ENCODE results near the gene CALN1. TPM values are rescaled to one million over a fixed set of nuclear protein-coding genes. Genes with fewer than 3 reads are reported as not detected.

The CALN1 gene
- polyA plus RNA-seq, 1 donor from 2014 or later: 7.8 TPM

- Histone ChIP-seq H3K9me3 (ENCODE audit: low read length) (no peaks in the 10 kb centered on the region), H3K79me2 (replicated peaks; ENCODE audit: insufficient read depth, low read length) (no peaks in the 10 kb centered on the region), H3K4me3 (ENCODE audit: low read length) (no peak overlapping the region), H3K36me3 (ENCODE audit: insufficient read depth, low read length) (no peaks in the 10 kb centered on the region), H3K27me3 (ENCODE audit: insufficient read depth, low read depth, low read length) (no peaks in the 10 kb centered on the region), H2AFZ (ENCODE audit: low read depth, low read length) (no peak overlapping the region), H3F3A (ENCODE audit: insufficient read depth, low read length, poor library complexity, severe bottlenecking) (no peaks in the 10 kb centered on the region), H3K9ac (ENCODE audit: low read length) (no peak overlapping the region), H3K9me2 (ENCODE audit: insufficient read depth, low read length) (no peaks in the 10 kb centered on the region), H3K27ac (ENCODE audit: low read length) (no peak overlapping the region), H3K4me2 (ENCODE audit: low read length) (no peak overlapping the region), H4K20me1 (ENCODE audit: insufficient read depth) (no peaks in the 10 kb centered on the region)
- TF ChIP-seq TAF1 (IDR thresholded peaks at IDR 0.05; ENCODE audit: low read depth) (no peak), POLR2AphosphoS5 (IDR thresholded peaks at IDR 0.05) (no peak), MXI1 (conservative IDR thresholded peaks at IDR 0.05; ENCODE audit: poor library complexity, severe bottlenecking) (no peak), SMC3 (conservative IDR thresholded peaks at IDR 0.05; ENCODE audit: poor library complexity) (no peak), EP300 (conservative IDR thresholded peaks at IDR 0.05; ENCODE audit: poor library complexity, severe bottlenecking) (no peak), EZH2 (IDR thresholded peaks at IDR 0.05; ENCODE audit: borderline replicate concordance, insufficient read depth, low read length, poor library complexity, severe bottlenecking) (no peak), RAD21 (conservative IDR thresholded peaks at IDR 0.05) (no peak)
- TF ChIP-seq, protein P1, sequence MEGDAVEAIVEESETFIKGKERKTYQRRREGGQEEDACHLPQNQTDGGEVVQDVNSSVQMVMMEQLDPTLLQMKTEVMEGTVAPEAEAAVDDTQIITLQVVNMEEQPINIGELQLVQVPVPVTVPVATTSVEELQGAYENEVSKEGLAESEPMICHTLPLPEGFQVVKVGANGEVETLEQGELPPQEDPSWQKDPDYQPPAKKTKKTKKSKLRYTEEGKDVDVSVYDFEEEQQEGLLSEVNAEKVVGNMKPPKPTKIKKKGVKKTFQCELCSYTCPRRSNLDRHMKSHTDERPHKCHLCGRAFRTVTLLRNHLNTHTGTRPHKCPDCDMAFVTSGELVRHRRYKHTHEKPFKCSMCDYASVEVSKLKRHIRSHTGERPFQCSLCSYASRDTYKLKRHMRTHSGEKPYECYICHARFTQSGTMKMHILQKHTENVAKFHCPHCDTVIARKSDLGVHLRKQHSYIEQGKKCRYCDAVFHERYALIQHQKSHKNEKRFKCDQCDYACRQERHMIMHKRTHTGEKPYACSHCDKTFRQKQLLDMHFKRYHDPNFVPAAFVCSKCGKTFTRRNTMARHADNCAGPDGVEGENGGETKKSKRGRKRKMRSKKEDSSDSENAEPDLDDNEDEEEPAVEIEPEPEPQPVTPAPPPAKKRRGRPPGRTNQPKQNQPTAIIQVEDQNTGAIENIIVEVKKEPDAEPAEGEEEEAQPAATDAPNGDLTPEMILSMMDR (IDR thresholded peaks at IDR 0.05; ENCODE audit: poor library complexity, severe bottlenecking): no peak
- TF ChIP-seq, protein P2, sequence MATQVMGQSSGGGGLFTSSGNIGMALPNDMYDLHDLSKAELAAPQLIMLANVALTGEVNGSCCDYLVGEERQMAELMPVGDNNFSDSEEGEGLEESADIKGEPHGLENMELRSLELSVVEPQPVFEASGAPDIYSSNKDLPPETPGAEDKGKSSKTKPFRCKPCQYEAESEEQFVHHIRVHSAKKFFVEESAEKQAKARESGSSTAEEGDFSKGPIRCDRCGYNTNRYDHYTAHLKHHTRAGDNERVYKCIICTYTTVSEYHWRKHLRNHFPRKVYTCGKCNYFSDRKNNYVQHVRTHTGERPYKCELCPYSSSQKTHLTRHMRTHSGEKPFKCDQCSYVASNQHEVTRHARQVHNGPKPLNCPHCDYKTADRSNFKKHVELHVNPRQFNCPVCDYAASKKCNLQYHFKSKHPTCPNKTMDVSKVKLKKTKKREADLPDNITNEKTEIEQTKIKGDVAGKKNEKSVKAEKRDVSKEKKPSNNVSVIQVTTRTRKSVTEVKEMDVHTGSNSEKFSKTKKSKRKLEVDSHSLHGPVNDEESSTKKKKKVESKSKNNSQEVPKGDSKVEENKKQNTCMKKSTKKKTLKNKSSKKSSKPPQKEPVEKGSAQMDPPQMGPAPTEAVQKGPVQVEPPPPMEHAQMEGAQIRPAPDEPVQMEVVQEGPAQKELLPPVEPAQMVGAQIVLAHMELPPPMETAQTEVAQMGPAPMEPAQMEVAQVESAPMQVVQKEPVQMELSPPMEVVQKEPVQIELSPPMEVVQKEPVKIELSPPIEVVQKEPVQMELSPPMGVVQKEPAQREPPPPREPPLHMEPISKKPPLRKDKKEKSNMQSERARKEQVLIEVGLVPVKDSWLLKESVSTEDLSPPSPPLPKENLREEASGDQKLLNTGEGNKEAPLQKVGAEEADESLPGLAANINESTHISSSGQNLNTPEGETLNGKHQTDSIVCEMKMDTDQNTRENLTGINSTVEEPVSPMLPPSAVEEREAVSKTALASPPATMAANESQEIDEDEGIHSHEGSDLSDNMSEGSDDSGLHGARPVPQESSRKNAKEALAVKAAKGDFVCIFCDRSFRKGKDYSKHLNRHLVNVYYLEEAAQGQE (IDR thresholded peaks at IDR 0.05; ENCODE audit: borderline replicate concordance): no peak
Observed at GRCh38 chr7:72063330-72063729, 348.8 kb downstream of the CALN1 start.

DNA sequence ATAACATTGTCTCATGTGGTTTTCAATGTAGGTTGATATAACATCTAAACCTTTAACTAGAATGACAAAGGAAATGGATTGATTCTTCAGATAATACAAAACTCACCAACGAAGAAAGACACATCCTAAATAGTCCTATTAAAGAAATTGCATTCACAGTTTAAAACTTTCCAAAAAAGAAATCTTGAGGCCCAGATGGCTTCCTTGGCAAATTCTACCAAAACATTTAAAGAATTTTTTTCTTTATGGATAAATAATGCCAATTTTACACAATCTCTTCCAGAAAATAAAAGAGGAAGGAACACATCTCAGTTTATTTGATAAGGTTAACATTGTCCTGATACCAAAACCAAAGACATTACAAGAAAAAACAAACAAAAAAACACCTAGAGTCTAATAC is 349.5 kb downstream of the CALN1 start:
- no peak for TF ChIP-seq SMC3 (conservative IDR thresholded peaks at IDR 0.05; ENCODE audit: poor library complexity)
- no peak overlapping the region for H3K4me3 ChIP-seq (ENCODE audit: low read length)
- no peaks in the 10 kb centered on the region for H3K27me3 ChIP-seq (ENCODE audit: insufficient read depth, low read depth, low read length)
- no peaks in the 10 kb centered on the region for H3K9me2 ChIP-seq (ENCODE audit: insufficient read depth, low read length)
- H3K36me3 ChIP-seq (ENCODE audit: insufficient read depth, low read length): no peaks in the 10 kb centered on the region
- no peaks in the 10 kb centered on the region for H3K79me2 ChIP-seq (replicated peaks; ENCODE audit: insufficient read depth, low read length)
- no peaks in the 10 kb centered on the region for H3F3A ChIP-seq (ENCODE audit: insufficient read depth, low read length, poor library complexity, severe bottlenecking)
- no peaks in the 10 kb centered on the region for H4K20me1 ChIP-seq (ENCODE audit: insufficient read depth)
- H3K9ac ChIP-seq (ENCODE audit: low read length): no peak overlapping the region
- no peak overlapping the region for H3K4me2 ChIP-seq (ENCODE audit: low read length)
- H3K9me3 ChIP-seq (ENCODE audit: low read length): no peaks in the 10 kb centered on the region
- no peak overlapping the region for H2AFZ ChIP-seq (ENCODE audit: low read depth, low read length)
- no peak overlapping the region for H3K27ac ChIP-seq (ENCODE audit: low read length)

DNA sequence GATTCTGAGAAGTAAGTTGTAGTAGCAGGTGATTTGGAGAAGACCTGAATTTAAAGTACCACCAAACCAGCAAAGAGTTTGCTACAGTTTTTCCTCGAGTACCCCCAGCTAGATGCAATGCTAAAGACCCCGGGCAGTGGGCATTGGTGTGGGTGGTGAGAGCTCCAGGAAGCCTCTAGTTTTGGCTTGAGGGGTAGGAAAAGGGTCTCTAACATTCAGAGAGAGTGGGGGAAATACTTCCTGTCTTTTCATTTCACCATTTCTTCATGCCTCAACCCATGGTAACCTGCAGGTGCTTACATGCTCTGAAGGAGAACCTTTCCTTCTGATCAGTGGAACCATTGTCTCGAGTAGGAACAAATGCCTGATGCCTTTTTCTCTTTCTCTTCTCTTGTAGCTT is 352.2 kb downstream of the CALN1 start:
- Histone ChIP-seq H3K79me2 (replicated peaks; ENCODE audit: insufficient read depth, low read length) (no peaks in the 10 kb centered on the region), H3K4me3 (ENCODE audit: low read length) (no peak overlapping the region), H2AFZ (ENCODE audit: low read depth, low read length) (no peak overlapping the region), H4K20me1 (ENCODE audit: insufficient read depth) (no peaks in the 10 kb centered on the region), H3K9me2 (ENCODE audit: insufficient read depth, low read length) (no peaks in the 10 kb centered on the region), H3K27me3 (ENCODE audit: insufficient read depth, low read depth, low read length) (no peaks in the 10 kb centered on the region), H3K9me3 (ENCODE audit: low read length) (no peaks in the 10 kb centered on the region), H3F3A (ENCODE audit: insufficient read depth, low read length, poor library complexity, severe bottlenecking) (no peaks in the 10 kb centered on the region), H3K9ac (ENCODE audit: low read length) (no peak overlapping the region), H3K27ac (ENCODE audit: low read length) (no peak overlapping the region), H3K36me3 (ENCODE audit: insufficient read depth, low read length) (no peaks in the 10 kb centered on the region), H3K4me2 (ENCODE audit: low read length) (no peak overlapping the region)
- TF ChIP-seq MXI1 (conservative IDR thresholded peaks at IDR 0.05; ENCODE audit: poor library complexity, severe bottlenecking) (no peak), TAF1 (IDR thresholded peaks at IDR 0.05; ENCODE audit: low read depth) (no peak), RAD21 (conservative IDR thresholded peaks at IDR 0.05) (no peak), EZH2 (IDR thresholded peaks at IDR 0.05; ENCODE audit: borderline replicate concordance, insufficient read depth, low read length, poor library complexity, severe bottlenecking) (no peak)

All from neural cell (in vitro differentiated cells).